NAMALWA (cell line): ENCODE results near the gene NDUFAF7.
"Not testable (repeated sequence)": the region's sequence is repeated elsewhere in the genome, so short reads cannot be mapped to it uniquely, and the experiment has no call there.

ENCODE experiments used
- DNase-seq: peaks from one replicate; pipeline ENCODE4 v3.0.0-alpha.2; 2015; ENCODE audit warnings: low spot score

Gene NDUFAF7, protein sequence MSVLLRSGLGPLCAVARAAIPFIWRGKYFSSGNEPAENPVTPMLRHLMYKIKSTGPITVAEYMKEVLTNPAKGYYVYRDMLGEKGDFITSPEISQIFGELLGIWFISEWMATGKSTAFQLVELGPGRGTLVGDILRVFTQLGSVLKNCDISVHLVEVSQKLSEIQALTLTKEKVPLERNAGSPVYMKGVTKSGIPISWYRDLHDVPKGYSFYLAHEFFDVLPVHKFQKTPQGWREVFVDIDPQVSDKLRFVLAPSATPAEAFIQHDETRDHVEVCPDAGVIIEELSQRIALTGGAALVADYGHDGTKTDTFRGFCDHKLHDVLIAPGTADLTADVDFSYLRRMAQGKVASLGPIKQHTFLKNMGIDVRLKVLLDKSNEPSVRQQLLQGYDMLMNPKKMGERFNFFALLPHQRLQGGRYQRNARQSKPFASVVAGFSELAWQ

DNA sequence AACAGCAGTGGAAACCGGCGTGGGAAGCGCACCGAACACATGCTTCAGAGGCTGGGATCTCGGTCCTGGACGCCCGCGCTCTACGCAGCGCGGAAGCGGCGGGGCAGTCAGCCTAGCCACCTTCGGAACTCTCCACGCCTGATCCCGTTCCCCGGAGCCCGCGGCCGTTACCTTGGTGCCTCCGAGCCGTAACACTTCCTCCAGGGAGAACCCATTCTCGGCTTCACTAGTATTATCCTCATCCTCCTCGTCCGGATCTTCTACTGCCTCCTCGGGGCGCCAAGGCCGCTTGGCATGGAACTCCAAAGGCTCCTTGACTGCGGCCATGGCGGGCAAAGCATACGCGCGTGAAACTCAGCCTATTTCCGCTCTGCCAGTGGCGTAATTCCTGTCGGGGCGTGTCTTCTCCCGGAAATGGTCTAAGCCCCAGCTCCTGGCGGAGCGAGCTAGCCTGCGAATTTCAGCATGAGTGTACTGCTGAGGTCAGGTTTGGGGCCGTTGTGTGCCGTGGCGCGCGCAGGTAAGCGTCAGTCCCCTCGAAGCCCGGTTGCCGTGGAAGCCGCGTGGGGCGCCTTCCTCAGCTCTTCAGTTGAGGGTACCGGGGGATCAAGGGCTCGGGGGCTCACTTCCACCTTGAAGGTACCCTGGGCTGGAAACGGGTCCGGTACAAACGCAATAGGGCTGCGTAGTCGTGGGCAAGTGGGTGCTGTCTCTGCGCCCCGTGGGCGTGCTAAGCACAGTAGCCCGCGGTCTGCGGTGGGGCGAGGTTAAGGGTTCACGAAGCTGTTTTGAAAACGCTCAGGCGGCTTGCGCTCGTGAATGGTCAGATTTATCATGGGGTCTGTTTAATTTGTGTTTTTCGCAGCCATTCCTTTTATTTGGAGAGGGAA, at the start of gene NDUFAF7, which contains the start of gene CEBPZ:
TSS of gene NDUFAF7 (plus strand) at position 418 of the 890 bp plus-strand sequence. CDS start at position 466, 48 bp downstream.
TSS of gene CEBPZ (minus strand) at position 356 of the 890 bp plus-strand sequence. CDS start at position 327, 29 bp downstream.
- DNase-seq: peak; percentile 95

DNA sequence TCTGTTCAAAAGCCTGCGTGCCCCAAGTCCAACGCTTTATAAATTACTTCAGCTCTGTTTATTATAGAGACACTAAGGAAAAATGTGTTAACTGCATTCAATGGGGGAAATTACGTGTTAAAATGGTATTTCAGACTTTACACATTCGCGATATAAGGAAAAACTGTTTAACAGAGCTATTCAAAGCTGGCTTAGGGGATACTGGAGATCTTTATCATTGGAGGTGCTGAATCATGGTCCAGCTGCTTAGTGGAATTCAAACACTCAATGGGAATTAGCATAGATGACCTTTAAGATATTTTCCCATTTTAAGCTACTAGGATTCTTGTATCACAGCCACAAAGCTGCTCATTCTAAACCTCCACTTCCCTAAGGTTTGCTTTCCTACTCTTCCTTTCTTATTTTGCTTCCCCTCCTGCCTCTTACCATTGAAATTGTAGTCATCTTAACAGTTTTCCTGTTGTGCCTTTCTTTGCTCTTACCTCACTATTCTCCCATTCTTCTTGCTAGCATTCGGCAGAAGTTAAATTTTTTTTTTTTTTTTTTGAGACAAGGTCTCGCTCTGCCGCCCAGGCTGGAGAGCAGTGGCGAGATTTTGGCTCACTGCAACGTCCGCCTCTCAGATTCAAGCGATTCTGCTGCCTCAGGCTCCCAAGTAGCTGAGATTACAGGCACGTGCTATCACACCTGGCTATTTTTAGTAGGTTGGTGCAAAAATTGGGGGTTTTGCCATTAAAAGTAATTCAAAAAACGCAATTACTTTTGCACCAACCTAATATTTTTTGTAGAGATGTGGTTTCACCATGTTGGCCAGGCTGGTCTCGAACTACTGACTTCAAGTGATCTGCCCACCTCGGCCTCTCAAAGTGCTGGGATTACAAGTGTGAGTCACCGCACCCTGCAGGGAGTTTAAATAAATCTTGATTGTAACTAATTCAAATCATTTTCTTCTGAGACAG, 49.5 kb upstream of the NDUFAF7 start:
- DNase-seq: no peak

DNA sequence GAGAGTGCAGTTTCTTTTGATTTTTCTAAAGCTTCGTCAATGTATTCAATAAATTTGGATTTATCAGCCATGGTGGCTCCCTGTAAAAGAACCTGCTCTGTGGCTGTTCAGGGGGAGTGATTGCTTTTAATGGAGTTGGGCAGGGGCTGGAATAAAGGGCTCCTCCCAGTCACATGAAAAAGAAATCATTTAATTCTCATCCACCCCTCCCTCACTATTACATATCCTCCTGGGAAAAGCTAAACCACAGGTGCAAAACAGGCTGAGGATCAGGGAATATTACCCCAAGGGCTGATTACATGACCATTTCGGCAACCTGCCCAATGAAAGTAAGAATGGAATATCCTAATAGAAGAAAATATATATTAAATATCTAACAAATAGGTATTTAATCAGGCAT, 42.9 kb upstream of the NDUFAF7 start, which contains the start of gene SULT6B1:
TSS of gene SULT6B1 (minus strand) at position 101 of the 400 bp plus-strand sequence. CDS start at position 71, 30 bp downstream.
- DNase-seq: no peak

DNA sequence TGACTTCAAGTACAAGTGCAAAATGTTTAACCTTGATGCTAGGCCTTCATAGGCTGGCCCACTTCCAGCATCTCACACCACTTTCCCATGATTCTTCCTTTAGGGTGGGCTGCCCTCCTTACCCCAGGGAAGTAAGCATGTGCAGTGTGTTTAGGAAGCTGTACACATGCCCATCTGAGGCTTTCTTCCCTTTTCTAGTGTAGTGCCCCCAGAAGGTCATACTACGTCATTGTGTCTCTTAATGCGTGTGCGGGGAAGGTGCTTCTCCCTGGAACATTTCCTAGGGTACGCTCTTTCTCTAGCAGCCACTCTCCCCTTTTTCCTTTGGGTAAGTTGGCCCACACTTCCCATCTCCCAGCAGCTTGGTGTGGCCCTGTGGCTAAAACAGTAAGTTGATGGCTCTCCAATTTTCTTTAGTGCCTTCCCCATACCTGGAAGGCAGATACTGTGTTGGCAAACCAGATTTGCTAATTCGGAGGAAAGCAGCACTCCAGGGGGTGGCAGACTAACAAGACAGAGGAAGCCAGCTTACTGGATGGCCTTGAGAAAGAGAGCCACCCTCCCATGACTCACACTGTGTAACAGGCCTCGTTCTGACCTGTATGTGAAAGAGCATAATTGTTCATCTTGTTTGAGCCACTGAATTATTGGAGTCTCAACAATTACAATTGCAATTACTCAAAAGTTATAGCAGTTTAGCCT, 41.9 kb upstream of the NDUFAF7 start:
- no peak for DNase-seq

DNA sequence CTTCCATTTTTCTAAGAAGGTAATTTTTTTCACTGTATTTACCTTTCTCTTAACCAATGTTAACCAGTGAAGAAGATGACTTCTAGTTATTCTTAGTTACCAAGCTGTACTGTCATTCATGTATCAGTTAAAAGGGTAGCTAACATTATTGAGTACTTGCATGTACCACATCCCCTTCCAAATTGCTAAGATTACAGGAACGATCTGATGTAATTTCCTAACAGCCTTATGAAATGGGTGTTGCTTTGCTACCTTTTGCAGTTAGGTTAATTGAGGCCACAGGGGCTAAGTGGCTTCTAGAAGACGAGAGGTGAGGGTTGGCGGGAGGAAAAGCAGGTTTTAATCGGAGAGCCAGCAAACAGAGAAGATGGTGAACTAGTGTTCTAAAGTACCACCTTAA, 41.2 kb upstream of the NDUFAF7 start:
- DNase-seq: no peak

DNA sequence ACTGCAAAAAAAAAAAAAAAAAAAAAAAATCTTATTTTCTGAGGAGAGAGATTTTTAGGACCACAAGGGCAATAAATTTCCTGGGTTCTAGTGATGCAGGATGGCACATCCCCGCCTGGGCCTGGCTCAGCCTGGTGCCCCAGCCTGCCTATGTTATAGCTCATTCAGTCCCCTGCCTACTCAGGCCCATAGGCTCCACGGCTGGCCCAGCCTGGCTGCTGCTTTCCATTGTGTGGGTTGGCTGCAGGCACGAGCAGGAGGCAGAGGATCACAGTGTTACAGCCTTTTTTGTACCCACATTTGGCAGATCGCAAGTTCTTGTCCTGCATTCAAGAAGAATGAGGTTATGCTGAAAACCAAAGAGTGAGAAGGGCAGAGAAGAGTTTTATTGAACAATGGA, 40.2 kb upstream of the NDUFAF7 start:
- no peak for DNase-seq

DNA sequence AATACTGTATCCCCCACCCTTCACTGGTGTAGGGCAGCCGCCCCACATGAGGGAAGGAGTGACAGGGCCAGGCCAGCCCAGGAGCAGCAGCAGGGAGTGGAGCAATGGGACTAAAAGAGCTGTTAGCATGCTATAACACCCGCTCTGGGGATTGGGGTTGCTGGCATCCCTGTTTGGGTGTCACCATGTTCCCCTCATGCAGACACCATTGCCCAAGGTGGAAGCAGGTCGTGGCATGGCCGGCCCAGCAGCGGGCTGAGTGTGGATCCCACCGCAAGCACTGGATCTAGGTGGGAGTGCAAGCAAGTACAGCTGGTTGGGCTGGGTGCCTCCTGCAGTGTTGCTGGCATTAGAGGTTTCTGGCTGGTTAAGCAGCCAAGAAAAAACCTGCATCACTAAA, 39.7 kb upstream of the NDUFAF7 start:
- no peak for DNase-seq

DNA sequence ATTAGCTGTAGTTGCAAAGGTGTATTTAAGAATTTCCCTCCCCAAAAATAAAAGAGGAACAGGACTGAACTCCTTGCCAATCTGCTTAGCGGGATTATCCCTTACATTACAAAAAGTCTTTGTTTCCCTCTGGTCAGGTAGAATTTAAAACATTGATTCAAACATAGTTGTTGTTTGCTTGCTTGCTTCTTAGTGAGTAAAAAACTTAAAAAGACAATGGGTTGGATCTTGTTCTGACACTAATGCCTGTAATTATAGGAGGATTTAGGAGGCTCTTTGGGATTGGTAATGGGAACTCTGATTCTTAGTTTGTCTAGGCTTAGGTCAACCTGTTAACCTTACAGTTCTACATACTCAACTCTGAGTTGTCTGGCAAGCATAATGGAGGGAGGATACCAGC, 38.9 kb upstream of the NDUFAF7 start:
- DNase-seq: no peak

DNA sequence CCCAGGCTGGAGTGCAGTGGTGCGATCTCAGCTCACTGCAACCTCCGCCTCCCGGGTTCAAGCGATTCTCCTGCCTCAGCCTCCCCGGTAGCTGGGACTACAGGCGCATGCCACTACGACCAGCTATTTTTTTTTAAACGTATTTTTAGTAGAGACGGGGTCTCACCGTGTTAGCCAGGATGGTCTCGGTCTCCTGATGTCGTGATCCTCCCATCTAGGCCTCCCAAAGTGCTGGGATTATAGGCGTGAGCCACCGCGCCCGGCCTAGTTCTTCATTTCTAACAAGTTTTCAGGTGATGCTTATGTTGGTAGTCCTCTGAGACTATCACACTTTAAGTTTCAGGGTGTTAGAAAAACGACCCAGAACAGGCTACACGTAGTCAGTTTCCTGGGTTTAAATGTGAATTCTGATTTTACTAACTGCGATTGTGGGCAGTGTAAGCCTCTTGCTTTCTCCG, 35.6 kb upstream of the NDUFAF7 start:
- not testable (repeated sequence) for DNase-seq

DNA sequence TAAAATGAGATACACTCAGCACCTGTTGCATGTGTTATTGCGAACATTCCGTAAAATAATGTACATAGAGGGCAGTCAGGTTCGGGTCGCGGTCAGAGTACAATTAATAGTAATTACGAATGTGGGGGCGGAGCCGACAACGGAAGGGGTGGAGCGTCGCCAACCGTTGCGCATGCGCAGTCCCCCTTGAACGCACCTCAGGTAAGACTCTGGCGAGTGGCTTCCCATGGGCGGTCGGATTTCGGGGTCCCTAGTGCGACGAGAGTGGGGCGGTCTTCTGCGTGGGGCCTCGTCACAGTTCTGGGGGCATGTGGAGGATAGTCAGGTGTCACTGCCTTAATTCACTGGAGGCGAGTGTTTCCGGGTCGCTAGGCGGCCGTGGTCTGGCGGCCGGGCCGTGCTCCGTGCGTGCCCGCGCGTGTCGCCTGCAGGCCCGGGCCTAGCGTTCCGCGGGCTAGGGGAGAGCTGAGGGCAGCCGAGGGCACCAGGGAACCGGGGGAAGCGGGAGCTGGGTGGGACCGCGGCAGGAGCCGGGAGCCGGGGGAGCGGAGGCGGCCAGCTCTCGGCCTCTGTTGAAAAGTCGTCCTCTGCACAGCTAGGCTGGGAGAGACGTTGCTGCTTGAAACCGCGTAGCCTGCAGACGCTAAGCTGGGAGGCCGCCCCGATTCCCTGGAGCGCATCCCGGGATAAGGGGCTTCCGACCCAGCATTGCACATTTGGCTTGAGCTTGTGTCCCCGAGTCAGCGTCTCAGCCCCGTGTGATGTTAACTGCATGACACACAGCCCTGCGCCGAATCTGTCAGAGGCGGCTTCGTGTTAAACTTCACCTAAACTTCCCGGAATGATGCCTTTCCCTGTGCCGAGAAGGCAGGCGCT, 34.9 kb upstream of the NDUFAF7 start, which contains the start of gene CEBPZOS:
TSS of gene CEBPZOS (plus strand) at position 177 of the 876 bp plus-strand sequence. CDS start 3,209 bp downstream, outside the sequence.
- peak; percentile 88 for DNase-seq

DNA sequence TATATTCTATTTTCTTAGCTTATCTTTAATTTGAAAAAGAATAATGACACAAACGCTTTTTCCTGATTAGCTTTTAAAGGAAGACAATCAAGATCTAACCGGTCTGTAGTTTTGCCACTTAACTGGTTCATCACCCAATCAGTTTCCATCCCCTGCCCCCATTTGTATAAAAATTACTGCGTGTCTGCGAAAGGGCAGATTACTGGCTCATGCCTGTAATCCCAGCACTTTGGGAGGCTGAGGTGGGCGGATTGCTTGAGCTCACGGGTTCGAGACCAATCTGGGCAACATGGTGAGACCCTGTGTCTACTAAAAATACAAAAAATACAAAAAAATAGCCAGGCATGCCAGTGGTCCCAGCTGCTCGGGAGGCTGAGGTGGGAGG, 32.8 kb upstream of the NDUFAF7 start:
- no peak for DNase-seq

DNA sequence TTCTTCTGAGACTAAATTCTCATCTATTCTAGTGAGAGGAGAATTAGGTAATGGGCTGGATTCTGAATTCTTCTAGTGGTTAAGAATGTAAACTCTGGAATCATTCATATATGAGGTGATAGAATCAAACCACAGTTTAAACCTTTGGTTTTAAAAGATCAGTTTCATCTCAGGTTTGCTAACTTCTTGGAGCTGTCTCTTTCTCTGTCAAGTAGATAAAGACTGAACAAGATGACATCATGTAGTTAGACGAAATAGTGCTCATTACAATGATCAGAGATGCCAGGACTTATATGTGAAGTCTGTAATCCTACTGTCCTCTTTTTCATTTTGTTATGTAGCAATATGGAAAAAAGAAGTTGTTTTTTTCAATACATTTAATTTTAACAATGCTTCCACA, 30.2 kb upstream of the NDUFAF7 start:
- DNase-seq: no peak

DNA sequence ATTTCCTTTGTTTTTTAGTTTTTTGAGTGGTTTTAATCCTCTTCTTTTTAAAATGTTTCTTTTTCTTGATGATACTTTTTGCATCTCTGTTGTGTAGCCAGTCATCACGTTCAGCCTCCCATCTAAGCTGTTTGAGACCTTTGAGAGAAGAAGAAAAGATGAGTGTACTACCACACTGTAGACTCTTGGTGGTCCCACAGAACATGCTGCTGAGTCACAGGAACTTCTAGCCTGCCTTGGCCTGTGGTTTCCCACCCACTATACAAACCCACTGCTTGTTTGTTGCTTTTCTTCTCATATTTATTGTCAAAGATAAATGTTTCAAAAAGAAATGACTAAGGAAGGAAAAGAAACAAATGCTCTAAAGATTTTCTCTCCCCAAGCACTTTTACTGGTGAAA, 29.7 kb upstream of the NDUFAF7 start:
- DNase-seq: peak; percentile 28

DNA sequence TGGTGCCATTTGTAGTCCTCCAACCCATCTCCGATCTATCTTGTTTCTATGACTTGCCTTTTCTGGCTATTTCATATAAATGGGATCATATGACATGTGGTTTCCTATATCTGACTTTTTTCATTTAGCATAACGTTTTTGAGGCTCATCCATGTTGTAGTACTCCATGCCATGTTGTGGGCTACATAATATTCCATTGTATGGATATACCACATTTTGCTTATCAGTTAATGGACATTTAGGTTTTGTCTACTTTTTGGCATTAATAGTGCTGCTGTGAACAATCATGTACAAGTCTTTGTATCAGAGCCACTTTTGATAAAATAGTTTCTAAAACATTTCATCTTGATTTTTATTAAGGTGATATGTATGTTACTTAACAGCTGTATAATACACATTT, 27.8 kb upstream of the NDUFAF7 start:
- DNase-seq: no peak

DNA sequence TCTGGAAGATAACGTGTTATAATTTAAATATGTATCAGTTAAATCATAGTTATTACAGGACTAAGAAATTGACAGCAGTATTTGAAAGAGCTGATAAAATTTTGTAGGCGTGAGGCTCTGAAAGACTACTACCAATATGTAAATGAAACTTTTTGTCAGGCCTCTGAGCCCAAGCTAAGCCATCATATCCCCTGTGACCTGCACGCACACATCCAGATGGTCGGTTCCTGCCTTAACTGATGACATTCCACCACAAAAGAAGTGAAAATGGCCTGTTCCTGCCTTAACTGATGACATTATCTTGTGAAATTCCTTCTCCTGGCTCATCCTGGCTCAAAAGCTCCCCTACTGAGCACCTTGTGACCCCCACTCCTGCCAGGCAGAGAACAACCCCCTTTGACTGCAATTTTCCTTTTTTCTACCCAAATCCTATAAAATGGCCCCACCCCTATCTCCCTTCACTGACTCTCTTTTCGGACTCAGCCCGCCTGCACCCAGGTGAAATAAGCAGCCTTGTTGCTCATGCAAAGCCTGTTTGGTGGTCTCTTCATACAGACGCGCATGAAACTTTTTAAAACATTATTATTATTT, 26.3 kb upstream of the NDUFAF7 start:
- not testable (repeated sequence) for DNase-seq

DNA sequence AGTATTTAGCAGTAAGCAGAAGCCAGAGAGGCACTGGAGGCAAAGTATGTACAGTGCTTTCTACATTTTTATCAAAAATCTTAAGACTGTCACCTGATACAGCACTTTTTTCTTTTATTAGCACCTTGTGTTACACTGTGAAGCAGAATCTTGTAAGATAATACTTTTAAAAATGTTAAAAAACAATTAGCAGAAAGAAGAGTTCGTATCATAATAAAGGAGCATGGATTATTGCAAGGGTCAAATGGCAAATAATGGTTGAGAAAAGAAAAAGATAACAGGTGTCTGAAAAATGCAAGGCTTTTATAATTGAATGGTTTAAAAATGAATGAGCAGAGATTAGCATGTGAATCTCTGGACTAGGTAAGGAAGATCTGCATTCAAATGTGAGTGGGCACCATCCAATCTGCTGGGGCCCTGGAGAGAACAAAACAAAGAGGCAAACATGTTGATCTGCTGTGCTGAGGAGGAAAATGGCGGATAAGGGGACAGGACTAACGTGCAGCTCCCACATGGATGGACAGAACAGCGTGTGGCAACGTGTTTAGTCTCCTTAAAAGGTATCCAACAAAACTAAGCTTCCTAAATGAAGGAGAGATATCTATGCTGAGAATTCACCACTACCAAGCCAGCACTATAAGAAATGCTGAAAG, 25.6 kb upstream of the NDUFAF7 start:
- no peak for DNase-seq

DNA sequence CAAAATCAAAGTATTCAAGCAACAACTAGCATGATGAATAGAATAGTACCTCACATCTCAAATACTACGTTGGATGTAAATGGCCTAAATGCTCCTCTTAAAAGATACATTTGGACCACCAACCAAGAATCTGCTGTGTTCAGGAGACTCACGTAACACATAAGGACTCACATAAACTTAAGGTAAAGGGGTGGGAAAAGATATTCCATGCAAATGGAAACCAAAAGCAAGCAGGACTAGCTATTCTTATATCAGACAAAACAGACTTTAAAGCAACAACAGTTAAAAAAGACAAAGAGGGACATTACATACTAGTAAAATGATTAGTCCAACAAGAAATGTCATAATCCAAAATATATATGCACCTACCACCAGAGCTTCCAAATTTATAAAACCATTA, 24.7 kb upstream of the NDUFAF7 start:
- DNase-seq: not testable (repeated sequence)

DNA sequence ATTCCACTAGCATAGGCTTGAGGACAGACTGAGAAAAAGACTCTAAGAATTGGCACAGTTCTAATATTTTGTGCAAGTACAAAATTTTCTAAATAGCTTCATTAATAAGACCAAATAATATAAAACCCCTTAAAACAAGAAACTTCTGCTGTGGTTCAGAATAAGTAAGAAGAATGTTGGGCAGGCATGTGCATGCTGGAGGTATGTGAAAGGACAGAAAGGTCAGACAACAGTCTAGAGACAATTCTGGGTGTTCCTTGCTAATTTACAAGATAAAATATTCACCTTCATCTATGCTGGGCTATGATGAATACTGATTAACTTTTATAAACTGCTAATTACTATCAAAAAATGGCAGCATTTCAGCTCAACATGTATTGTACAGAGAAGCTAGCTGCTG, 20.2 kb upstream of the NDUFAF7 start:
- no peak for DNase-seq

DNA sequence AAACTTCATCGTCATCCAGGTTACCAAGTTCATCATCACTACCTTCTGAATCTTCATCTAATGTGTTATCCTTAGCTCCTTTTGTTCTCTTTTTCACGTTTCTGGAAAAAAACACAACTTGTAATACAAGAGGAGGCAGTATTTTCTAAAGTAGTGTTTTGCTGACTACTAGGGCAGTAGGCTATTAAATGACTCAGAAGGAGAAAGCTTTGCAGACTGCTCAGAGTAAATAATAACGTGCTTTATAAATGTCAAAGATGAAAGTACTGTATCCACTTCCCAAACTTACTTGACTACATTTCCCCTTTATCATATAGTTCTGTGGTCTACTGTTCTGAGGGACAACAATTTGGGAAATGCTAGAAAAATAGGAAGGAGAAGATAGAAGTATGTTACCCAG, 19.5 kb upstream of the NDUFAF7 start:
- no peak for DNase-seq
